Fibroblast of skin of scalp (primary cell): ENCODE results near the gene SLC30A7.
"Not testable (repeated sequence)": the region's sequence is repeated elsewhere in the genome, so short reads cannot be mapped to it uniquely, and the experiment has no call there.

Source experiments
- DNase-seq: peaks from one replicate; pipeline ENCODE4 v3.0.0-alpha.2; 2013

Gene SLC30A7

DNA sequence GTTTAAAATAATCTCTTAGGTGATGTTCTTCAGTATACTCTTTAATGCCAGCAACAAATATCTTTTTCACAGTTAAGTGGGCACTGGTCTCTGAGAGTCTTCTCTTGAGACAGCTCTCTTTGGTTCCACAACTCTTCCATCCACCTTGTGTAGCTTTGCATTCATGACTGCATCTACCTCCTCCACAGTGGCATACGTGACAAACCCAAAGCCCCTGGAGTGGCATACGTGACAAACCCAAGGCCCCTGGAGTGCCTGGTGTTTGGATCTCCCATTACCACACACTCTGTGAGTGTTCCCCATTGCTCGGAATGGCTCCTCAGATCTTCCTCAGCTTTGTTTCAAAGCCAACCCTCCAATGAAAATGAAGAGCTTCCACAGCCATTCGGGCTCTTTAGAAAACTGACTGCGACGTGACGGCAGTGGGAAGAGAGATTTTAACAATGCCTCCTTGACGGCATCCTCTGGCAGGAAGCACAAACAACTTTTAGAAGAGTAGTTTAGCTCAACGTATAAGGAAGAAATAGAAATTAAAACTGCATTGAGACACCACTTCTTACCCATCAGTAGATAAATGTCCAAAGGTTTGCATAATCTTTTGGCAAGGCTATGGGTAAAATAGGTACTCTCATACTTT is 45.8 kb downstream of the SLC30A7 start:
- DNase-seq = no peak

DNA sequence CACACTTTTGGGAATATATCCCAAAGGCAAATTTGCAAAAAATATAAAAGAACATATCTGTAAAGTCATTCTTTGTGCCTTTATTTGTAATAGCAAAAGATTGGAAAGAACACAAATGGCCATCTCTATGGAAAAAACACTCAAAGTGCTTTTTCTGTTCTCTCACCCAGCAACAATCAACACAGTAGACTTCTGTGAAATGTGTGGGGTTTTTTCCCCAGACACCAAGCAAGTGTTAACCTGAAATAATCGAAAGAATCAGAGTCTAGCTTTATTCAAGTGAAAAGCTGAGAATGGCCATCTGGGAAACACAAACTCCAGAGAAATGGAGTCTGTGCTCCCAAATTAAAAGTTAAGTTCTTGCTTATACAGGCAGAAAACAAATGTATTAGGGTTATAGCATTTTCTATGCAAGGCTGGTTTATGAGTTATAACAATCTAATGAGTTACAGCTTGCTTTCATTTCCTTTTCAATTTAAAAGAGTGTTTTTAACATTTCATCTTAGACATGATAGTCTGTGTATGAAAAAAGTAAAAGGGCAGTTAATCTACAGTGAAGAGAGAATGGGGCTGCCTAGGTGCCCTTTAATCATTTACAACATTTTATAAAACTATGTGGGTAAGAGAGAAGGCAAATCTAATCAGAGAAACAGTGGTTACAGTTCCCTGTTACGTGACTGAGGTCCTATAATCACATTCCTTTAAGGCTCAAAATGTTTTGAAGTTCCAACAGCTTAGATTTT is 46.6 kb downstream of the SLC30A7 start:
- DNase-seq = no peak

DNA sequence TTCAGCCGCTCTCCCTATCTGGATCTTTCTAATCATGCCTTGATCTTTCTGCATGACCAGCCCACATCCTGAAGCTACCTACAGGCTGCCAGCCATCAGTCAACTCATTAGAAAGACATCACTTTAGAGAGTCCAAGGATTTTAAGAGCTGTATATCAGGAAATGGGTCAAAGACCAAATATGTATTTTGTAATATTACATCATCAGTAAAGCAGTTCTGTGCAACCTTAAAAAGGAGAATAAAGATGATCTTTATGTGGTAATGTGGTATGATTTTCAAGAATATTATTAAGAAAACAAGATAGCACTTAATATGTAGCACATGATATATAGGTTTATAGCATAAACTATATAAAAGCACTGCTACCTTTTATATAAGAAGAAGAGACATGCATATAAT is 47.6 kb downstream of the SLC30A7 start:
- peak; percentile 8 for DNase-seq

DNA sequence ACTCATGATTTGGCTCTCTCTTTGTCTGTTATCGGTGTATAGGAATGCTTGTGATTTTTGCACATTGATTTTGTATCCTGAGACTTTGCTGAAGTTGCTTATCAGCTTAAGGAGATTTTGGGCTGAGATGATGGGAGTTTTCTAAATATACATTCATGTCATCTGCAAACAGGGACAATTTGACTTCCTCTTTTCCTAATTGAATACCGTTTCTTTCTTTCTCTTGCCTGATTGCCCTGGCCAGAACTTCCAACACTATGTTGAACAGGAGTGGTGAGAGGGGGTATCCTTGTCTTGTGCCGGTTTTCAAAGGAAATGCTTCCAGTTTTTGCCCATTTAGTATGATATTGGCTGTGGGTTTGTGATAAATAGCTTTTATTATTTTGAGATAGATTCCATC is 50.2 kb downstream of the SLC30A7 start:
- DNase-seq = not testable (repeated sequence)

DNA sequence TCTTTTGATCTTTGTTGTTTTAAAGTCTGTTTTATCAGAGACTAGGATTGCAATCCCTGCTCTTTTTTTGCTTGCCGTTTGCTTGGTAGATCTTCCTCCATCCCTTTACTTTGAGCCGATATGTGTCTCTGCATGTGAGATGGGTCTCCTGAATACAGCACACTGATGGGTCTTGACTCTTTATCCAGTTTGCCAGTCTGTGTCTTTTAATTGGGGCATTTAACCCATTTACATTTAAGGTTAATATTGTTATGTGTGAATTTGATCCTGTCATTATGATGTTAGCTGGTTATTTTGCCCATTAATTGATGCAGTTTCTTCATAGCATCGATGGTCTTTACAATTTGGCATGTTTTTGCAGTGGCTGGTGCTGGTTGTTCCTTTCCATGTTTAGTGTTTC is 51.9 kb downstream of the SLC30A7 start:
- not testable (repeated sequence) for DNase-seq

DNA sequence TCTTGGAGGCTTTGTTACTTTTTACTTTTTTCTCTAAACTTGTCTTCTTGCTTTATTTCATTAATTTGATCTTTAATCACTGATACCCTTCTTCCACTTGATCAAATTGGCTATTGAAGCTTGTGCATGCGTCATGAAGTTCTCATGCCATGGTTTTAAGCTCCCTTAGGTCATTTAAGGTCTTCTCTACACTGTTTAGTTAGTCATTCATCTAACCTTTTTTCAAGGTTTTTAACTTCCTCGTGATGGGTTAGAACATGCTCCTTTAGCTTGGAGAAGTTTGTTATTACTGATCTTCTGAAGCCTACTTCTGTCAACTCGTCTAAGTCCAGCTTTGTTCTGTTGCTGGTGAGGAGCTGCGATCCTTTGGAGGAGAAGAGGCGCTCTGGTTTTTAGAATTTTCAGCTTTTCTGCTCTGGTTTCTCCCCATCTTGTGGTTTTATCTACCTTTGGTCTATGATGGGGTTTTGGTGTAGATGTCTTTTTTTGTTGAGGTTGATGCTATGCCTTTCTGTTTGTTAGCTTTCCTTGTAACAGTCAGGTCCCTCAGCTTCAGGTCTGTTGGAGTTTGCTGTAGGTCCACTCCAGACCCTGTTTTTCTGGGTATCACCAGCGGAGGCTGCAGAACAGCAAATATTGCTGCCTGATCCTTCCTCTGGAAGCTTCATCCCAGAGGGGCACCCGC is 53.0 kb downstream of the SLC30A7 start:
- not testable (repeated sequence) for DNase-seq

DNA sequence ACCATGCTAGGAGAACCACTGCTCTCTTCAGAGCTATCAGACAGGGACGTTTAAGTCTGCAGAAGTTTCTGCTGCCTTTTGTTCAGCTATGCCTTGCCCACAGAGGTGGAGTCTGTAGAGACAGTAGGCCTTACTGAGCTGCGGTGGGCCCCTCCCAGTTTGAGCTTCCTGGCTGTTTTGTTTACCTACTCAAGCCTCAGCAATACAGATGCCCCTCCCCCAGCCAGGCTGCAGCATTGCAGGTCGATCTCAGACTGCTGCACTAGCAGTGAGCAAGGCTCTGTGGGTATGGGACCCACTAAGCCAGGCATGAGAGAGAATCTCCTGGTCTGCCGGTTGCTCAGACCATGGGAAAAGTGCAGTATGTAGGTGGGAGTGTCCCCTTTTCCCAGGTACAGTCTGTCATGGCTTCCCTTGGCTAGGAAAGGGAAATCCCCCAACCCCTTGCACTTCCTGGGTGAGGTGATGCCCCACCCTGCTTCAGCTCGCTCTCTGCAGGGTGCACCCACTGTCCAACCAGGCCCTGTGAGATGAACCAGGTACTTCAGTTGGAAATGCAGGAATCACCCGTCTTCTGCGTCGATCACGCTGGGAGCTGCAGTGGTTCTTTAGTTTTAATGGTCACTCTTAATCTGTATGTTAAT is 53.7 kb downstream of the SLC30A7 start:
- not testable (repeated sequence) for DNase-seq

DNA sequence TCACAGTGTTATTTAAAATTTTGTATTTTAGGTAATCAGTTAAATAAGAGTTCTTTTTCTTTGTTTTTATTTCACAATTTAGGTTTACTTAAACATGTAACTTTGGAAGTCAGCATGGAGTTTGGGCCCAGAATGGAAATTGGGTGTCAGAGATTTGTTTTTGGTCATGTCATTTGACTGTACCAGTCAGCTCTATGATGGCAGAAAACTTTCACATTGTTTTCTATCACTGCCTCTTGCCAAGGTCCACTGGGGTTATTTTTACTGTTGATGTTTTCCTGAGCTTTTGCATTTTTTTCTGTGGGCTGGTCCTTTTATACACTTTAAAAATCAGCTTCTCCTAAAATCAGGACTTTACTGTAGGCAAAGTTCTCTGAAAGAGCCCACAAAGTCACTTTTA is 54.4 kb downstream of the SLC30A7 start:
- no peak for DNase-seq

DNA sequence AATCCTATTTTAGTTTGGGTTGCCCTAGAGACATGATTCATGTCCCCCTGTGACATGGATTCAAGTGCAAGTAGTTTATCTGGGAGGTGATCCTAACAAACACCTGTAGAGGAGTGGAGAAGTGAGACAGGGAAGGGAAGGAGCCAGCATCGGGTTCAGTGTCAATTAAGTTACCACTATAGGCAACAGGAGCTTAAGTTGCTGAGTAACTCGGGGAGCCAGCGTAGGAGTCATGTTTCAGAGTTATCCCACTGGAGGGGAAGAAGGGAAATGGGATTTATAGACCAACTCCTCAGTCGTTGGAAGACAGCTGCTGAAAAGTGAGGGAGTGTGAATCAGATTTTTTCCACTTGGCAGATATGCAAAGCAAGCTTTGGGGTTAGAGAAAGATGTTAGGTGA is 54.9 kb downstream of the SLC30A7 start:
- peak; percentile 30 for DNase-seq

DNA sequence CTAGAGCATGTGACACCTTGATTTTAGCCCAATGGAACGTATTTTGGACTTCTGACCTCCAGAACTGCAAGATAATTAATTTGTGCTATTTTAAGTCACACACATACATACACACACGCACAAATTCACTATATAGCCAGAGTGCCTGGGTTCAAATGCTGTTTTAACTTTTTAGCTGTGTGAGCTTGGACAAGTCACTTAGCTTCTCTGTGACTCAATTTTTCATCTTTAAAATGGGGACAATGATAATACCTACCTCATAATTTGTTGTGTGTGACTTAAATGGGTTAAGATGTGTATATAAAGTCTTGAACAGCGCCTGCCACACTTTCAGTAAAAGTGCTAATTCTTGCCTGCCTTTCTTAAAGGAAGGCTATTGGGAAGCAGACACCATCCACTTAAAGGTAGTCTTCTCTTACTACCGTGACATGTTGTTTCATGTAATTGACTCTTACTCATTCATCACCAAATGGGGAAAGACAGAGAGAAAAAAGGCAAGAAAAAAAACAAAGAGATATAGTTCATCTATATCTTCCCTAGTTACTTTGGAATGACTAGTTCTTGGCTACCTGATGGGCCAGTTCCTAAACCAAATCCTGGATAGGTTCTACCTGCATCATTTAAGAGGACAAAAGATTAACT is 56.3 kb downstream of the SLC30A7 start:
- no peak for DNase-seq

DNA sequence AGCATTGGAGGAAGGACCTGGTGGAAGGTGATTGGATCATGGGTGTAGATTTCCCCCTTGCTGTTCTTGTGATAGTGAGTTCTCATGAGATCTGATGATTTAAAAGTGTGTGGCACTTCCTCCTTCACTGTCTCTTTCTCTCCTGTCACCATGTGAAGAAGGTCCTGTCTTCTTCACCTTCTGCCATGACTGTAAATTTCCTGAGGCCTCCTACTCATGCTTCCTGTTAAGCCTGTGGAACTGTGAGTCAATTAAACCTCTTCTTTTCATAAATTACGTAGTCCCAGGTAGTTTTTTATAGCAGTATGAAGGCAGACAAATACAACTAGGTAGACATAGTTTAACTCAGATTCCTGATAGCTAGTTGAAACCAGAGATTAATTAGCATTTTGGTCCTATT is 57.1 kb downstream of the SLC30A7 start:
- DNase-seq = not testable (repeated sequence)

DNA sequence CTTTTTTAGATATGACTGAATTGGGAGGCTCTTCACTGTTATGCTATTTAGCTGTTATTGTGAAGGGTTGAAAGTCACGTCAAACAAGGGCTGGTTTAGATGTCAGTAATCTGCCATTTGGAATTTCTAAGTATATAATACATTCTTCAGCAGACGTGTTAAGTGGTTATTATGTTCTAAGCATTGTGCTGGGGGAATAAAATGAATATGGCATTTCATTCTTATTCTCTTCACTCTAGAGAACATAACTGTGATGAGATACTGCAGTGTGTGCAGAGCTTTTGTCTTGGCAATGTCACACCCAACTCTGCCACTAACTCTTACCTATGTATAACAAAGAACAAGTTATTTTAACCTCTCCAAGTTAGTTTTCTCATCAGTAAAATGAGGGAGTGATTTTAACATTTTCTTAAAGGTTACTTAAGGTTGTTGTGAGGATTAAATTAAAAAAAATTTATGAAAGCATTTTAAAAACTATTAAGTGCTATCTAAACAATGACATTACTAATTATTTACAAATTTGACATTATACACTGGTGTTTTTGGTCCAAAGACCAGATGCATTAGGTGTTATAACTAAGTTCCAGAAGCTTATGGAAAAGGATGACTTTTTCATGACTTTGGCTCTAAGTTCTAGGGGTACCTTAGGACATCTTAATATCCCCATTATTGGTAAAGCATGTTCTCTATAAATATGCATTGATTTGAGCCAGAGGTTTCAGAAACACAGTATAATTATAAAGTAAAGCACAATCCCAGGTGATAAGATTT is 58.3 kb downstream of the SLC30A7 start:
- no peak for DNase-seq

DNA sequence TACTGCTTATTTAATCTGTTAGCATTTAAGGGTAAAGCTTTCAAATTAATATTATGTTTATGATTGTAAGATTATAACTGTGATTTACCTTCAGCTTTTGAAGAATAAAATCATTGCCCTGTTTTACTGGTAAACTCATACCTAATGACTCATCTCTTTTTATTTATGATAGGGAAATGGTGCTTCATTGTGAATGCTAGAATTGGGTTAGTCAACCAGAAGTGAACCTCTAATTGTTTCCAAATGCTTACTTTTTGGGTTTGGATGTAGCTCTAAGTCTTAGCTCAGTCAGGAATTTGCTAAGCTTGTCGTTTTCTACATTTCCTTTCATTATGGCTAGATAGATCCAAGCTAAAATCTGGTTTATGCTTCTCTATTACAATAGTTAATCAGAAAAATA is 59.4 kb downstream of the SLC30A7 start:
- DNase-seq = peak; percentile 81

DNA sequence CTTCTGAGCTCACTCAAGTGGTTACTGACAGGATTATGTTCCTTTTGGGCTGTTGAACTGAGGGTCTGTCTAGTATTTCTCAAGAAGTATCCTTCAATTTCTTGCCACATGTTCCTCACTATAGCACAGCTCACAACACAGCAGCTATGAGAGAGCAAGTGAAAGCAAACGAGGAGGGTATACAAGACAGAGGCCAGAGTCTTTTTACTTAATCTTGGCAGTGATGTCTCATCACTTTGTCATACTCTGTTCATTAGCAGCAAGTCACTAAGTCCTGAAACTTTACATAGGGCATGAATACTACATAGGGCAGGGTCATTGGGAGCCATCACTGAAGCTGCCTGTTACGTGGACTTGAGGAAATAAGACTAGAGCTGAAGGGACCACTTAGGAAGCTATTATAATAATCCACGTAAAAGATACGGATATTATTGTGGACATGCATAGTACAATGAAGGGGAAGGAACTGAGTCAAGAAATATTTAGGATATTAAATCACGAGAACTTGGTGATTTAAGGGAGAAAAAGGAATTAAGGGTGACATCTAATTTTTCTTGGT is 63.7 kb downstream of the SLC30A7 start:
- DNase-seq = no peak

DNA sequence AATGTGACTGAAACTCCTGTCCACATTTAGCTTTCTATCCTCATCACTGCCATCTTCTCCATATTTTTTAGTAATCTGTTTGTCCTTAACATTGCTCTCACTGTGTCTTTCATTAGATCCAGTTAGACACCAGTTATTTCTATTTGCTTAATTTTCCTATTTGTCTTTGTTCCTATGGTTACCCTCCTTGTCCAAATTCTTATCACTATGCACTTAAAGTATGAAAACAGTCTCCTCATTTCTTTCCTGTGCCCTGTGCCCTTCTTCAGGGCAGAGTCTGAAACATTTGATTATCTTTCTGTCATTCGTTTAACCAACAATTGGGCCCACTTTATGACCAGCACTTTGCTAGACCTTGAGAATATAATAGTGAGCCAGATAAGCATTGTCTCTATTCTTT is 64.2 kb downstream of the SLC30A7 start:
- DNase-seq = no peak

DNA sequence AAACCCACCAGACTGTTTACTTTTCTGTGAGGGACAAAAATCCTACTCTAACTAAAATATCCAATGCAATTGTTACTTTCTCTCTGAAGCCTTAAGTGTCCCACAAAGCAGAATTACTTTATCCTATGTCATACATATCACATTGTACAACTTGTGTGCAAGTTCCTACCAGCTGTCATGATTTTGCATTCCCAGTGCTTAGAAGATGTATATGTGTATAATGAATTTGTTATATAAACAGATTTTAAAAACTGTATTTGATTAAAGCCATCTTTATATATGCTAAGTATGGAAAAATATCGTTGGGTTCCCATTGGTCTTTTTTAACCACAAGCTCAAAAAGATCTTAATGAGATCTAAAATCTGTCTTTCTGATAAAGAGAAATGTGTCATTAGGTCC is 72.7 kb downstream of the SLC30A7 start:
- no peak for DNase-seq

DNA sequence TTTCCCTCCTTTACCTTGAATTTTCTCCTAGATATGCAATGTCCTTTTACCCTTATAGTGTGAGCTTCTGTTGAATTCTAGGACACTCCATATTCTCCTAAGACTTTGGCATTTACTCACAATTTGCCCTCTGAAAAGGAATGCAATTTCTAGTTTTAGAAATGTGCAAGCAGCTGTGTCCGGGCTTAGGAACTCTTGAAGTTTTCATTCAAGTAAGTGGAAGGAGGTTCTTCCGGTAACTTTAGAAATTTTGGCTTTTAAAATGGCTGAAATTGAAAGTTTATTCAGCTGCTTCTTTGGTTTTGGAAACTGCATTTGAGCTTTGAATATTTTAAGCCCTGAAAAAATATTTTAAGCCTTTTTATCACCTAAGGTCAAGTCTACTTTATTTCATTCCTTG is 73.4 kb downstream of the SLC30A7 start:
- no peak for DNase-seq

DNA sequence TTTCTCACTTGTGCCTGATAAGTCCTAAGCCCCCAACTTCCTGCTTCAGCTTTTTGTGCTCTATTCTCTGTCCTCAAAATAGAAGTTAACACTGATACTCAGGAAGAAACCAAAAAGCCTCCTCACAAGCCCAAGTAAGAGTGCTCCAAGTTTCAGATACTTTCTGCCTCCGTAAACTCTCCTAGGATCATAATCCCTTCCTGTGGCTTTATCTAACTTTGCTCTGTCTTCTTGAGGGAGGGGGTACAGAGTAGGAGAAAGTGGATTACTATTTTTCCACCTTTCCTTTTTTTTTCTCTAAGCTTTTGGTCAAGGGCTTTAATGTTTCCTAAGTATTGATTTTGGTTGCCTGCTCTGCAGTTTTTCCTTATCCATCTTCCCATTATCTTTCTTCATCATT is 75.1 kb downstream of the SLC30A7 start:
- DNase-seq = no peak

DNA sequence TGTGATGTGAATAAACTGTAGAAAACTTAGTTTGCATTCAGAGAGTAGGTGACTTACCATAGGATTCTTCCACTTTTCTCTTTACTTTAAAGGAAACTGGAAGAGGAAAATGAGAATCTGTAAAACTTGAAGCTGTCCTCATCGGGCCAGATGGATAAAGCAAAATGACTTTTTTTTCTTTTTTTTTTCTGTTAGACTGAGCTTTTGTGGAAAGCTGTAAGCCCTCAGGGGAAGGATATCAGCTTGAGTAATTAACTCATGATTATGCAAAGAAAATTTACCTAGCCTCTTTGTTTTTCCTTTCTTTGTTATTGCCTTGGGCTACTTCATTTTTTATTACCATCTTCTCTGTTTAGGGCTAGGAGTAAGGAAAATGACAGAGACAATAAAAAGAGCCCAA is 76.3 kb downstream of the SLC30A7 start:
- DNase-seq = no peak

DNA sequence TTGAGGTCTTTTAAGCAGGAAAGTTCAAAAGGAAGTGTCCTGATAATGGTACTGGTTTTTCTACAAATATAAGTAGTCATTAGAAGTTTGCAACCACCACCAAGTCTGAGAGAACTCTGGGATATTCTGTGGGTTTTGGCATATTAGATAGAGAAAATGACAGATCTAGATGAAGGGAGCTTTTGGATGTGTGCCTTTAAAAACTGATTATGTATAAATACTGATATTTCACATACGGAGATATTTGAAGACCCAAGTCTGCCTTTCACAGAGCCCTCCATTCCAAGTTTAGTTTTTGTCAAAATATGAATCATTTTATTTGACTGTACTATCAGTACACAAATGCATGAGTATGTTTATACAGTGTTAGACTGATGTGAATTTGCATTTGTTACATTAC is 81.0 kb downstream of the SLC30A7 start:
- DNase-seq = no peak

DNA sequence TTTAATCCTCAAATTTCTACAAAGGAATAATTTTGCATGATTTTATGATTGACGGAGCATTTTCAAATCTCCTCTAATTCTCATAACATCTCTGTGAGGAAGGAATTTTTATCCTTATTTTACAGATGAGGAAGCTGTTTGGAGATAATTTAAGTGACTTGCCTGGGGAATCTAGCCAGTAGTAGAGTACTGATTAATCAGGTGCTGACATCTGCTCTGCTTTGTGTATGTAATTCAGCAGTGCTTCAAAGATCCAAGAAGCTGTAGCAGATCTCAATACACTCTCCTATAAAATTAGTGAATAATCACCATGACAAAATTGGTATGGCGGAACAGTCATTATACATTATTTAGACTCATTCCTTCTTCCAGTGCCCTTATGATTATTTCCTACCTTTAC is 83.7 kb downstream of the SLC30A7 start:
- DNase-seq = no peak

DNA sequence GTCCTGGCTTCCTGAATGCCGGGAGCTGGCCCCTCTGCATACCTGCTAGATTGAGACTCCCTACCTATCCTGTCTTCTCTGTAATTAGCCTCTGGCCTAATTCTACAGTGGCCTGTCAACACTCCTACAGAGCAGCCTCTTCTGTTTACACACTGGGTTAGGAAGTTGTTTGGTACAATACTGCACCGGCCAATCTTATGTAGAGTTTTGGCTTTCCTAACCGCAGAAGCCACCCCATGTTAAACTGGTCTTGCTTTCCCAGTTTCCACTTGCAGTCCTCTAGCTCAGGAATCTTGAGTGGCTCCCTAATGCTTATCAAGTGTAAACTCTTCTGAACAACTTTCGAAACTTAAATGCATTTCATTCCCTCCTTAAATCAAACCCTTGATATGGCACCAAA is 86.9 kb downstream of the SLC30A7 start:
- DNase-seq = no peak
